ENCODE data around the gene ARPC5.

GRCh38 chr1:183673605-183674323 is 38.2 kb upstream of the ARPC5 start:
- TF ChIP-seq CTCF (conservative IDR thresholded peaks at IDR 0.05; ENCODE audit: low read depth, low read length) (no peak), EZH2 (IDR thresholded peaks at IDR 0.05; ENCODE audit: borderline replicate concordance, low read depth, low read length, poor library complexity, severe bottlenecking) (no peak)

Measured in A673 (cell line).